ENCODE results near the gene CLEC2L. TPM values are rescaled to one million over a fixed set of nuclear protein-coding genes. Genes with fewer than 3 reads are reported as not detected.

Gene CLEC2L
- polyA plus RNA-seq, 1 experiment: not detected

GRCh38 chr7:139502226-139502625 is 21.3 kb upstream of the CLEC2L start:
- no peaks in the 10 kb centered on the region for H3K36me3 ChIP-seq (ENCODE audit: control insufficient read depth, insufficient read depth, low read length)
- CTCF ChIA-PET: interaction anchor here (0.7 to 10.0 kb wide), 4 partner anchors 64 to 500 kb away, joined by 3 to 76 read pairs (median 18); no protein-coding TSS in a partner anchor
- H3K4me3 ChIP-seq (ENCODE audit: low read depth, low read length): no peak overlapping the region
- POLR2A ChIA-PET: no interaction called here
- no peak for DNase-seq (ENCODE audit: low read depth)
- TF ChIP-seq CTCF (IDR thresholded peaks at IDR 0.05; ENCODE audit: insufficient read depth, low read depth, low read length): no peak
- 0 out of 2 replicates have a peak, but pooled peaks cover 2% of the 10 kb centered on the region for H3K27me3 ChIP-seq (ENCODE audit: control insufficient read depth, insufficient read depth, low read length)

GRCh38 chr7:139505563-139505962 is 17.9 kb upstream of the CLEC2L start:
- POLR2A ChIA-PET: no interaction called here
- Histone ChIP-seq H3K36me3 (ENCODE audit: control insufficient read depth, insufficient read depth, low read length) (no peaks in the 10 kb centered on the region), H3K27me3 (ENCODE audit: control insufficient read depth, insufficient read depth, low read length) (no peaks in the 10 kb centered on the region), H3K4me3 (ENCODE audit: low read depth, low read length) (no peak overlapping the region)
- TF ChIP-seq CTCF (IDR thresholded peaks at IDR 0.05; ENCODE audit: insufficient read depth, low read depth, low read length): no peak
- CTCF ChIA-PET: interaction anchor here (0.6 to 10.0 kb wide), 2 partner anchors 37 to 497 kb away, joined by 3 to 76 read pairs; no protein-coding TSS in a partner anchor
- no peak for DNase-seq (ENCODE audit: low read depth)

- Histone ChIP-seq H3K36me3 (ENCODE audit: control insufficient read depth, insufficient read depth, low read length) (no peaks in the 10 kb centered on the region), H3K27me3 (ENCODE audit: control insufficient read depth, insufficient read depth, low read length) (peaks cover 2% of the 10 kb centered on the region; the same call in 1 of the 2 replicates), H3K4me3 (ENCODE audit: low read depth, low read length) (no peak overlapping the region)
- ChIA-PET CTCF (interaction anchor here (3.6 kb wide), 1 partner anchor 9 kb away, joined by 17 read pairs; no protein-coding TSS in a partner anchor), POLR2A (no interaction called here)
- no peak for TF ChIP-seq CTCF (IDR thresholded peaks at IDR 0.05; ENCODE audit: insufficient read depth, low read depth, low read length)
- DNase-seq (ENCODE audit: low read depth): no peak
Observed at GRCh38 chr7:139509535-139509934, 13.9 kb upstream of the CLEC2L start.

GRCh38 chr7:139511315-139511714 is 12.2 kb upstream of the CLEC2L start:
- H3K4me3 ChIP-seq (ENCODE audit: low read depth, low read length): no peak overlapping the region
- peaks cover 2% of the 10 kb centered on the region; the same call in 1 of the 2 replicates for H3K27me3 ChIP-seq (ENCODE audit: control insufficient read depth, insufficient read depth, low read length)
- no peak for TF ChIP-seq CTCF (IDR thresholded peaks at IDR 0.05; ENCODE audit: insufficient read depth, low read depth, low read length)
- CTCF ChIA-PET: interaction anchor here (3.6 kb wide), 1 partner anchor 11 kb away, joined by 17 read pairs; no protein-coding TSS in a partner anchor
- POLR2A ChIA-PET: no interaction called here
- no peak for DNase-seq (ENCODE audit: low read depth)
- no peaks in the 10 kb centered on the region for H3K36me3 ChIP-seq (ENCODE audit: control insufficient read depth, insufficient read depth, low read length)

- H3K4me3 ChIP-seq (ENCODE audit: low read depth, low read length): no peak overlapping the region
- peaks cover 2% of the 10 kb centered on the region for H3K27me3 ChIP-seq (ENCODE audit: control insufficient read depth, insufficient read depth, low read length)
- POLR2A ChIA-PET: no interaction called here
- CTCF ChIA-PET: interaction anchor here (0.6 to 0.7 kb wide), 2 partner anchors 15 to 782 kb away, joined by 3 read pairs; no protein-coding TSS in a partner anchor
- H3K36me3 ChIP-seq (ENCODE audit: control insufficient read depth, insufficient read depth, low read length): no peaks in the 10 kb centered on the region
- TF ChIP-seq CTCF (IDR thresholded peaks at IDR 0.05; ENCODE audit: insufficient read depth, low read depth, low read length): no peak
- no peak for DNase-seq (ENCODE audit: low read depth)
Observed at GRCh38 chr7:139515266-139515665, 8.2 kb upstream of the CLEC2L start.

Data from BJ (cell line).